NCI-H345 (cell line): ENCODE measurements around the gene PRKCSH.
"Not testable (repeated sequence)": the region's sequence is repeated elsewhere in the genome, so short reads cannot be mapped to it uniquely, and the experiment has no call there.

Source experiments
- DNase-seq: peaks from one replicate; lab custom pipeline; 2025; lab: John Stamatoyannopoulos, UW

Gene PRKCSH, protein sequence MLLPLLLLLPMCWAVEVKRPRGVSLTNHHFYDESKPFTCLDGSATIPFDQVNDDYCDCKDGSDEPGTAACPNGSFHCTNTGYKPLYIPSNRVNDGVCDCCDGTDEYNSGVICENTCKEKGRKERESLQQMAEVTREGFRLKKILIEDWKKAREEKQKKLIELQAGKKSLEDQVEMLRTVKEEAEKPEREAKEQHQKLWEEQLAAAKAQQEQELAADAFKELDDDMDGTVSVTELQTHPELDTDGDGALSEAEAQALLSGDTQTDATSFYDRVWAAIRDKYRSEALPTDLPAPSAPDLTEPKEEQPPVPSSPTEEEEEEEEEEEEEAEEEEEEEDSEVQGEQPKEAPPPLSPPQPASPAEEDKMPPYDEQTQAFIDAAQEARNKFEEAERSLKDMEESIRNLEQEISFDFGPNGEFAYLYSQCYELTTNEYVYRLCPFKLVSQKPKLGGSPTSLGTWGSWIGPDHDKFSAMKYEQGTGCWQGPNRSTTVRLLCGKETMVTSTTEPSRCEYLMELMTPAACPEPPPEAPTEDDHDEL

DNA sequence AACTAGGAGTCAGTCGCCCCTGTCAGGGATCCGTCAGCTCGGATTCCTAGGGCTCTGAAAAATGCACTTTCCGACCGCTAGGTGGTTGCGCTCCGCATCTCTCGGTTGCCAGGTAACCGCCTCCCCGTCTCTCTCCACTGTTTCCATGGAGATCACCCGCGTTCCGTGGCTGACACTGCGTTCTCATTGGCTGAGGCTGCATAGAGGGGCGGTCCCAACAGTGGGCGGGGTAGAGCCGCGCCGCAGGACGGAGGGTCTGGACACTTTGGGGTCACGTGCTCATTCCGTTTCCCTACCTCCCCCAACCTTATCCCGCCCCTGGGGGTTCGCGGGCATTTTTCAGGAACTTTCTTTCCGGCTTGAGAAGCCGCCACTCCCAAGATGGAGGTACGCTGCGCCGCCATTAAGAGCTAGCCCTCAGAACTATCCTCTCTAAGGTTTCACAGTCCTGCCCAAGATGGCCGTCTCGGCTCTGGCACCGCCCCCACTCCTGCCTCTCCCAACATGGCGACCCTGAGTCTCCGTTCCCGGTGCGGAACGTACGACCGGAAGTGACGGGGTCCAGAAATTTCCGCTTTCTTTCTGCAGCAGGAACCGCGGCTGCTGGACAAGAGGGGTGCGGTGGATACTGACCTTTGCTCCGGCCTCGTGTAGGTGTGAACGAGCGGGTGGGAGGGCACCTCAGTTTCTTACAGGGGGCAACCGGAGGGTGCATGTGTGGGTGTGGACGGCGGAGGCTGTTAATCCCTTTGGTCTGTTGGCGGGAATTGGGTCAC is at the start of gene PRKCSH, which contains the start of gene ODAD3:
PRKCSH (plus strand) TSS at position 579 of the 776 bp plus-strand sequence. CDS start 483 bp downstream, outside the sequence.
ODAD3 (minus strand) TSS at position 65 of the 776 bp plus-strand sequence. CDS start 105 bp downstream, outside the sequence.
- peak; percentile 98 for DNase-seq

DNA sequence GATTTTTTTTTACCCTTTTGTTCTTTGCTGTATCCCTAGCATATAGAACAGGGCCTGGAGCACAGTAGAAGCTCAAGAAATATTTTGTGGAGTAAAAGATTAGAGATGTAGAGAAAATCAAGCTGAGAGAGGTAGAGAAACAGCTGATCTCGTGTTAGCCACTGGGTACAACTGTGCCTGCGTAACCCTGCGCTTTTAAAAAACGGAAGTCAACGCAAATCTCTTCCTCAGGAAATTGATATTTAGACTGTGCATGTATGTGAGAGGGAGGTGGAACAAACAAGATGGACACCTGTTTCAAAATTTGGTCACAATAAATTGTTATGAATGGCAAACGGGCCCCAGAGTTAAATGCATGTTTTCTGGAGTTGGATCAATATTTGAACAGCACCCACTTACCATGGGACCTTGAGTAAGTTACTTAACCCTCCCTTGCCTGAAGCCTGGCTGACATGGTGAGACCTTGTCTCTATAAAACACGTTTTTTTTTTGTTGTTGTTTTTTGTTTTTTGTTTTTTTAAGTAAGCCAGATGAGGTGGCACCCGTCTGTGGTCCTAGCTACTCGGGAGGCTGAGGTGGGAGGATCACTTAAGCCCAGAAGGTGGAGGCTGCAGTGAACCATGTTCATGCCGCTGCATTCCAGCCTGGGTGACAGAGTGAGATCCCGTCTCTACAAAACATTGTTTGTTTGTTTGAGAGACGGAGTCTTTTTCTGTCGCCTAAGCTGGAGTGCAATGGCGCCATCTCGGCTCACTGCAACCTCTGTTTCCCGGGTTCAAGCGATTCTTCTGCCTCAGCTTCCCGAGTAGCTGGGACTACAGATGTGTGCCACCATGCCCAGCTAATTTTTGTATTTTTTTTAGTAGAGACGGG is 48.0 kb upstream of the PRKCSH start:
- DNase-seq, result no peak

DNA sequence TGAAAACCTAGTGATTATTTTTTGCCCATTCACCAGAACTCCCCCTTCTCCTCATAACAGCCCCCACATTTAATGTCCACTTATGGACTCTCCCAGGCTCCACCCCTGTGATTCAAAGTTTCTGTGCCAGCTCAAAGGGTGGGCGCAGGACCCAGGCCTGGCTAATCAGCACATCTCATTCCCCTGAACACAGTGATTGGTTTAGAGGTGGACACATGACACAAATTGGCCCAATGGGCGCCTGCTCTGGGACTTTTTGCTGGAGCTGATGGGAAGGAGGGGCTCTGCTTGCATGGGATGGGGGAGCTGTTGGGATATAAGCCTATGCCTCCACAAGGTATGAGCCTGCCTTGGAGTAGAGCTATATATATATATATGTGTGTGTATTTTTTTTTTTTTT is 45.1 kb upstream of the PRKCSH start:
- no peak for DNase-seq

DNA sequence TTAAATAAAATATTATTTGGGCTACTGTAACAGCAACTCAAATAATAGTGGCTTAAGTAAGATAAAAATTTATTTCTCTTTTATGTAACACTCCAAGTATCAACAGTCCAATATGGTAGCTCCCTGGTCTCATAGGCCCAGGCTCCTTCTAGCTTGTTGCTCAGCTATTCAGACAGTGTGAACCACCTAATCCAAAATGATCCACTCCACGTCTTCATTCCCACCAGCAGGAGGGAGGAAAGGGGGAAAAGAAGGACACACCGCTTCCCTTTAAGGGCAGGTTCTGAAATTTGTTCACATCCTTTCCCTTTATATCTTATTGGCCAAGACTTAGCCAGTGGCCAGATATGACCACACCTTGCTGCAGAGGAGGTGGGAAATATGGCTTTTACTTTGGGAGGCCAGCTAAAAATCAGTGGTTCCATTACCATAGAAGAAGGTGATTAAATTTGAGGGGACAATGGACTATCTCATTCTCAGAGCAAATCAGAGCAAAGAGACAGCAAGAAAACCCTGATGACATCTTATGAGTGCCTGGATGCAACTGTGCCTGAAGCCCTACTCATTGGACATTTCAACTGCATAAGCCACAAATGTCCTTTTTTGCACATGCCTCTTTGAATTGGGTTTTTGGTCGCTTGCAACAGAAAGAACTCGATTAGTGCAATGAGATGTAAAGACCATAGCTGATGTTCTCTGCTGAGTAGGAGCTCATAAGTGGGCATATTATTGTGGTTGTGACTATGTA is 44.3 kb upstream of the PRKCSH start:
- no peak for DNase-seq

DNA sequence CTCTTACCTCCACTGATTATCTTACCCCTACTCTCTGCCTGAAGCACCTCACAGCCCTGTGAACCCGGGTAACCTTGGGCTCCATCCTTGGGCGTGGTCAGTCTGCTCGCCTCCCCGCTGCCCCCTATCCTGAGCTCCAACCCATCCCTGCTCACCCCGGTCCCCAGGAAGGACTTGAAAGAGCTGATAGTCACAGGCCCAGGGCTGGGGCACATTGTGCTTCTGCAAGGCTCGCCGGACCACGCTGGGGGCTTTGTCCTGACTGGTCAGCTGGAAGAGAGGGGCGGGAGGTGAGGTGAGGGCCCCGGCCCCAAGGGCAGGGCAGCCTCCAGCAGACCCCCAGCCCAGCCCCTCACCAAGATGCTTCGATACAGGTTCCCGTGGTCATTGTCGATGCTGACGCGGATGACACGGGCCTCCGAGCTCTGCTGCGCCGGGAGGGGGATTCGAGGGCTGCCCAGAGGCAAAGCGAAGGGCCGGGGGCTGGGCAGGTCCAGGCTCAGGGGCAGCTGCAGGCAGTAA is 38.3 kb upstream of the PRKCSH start:
- DNase-seq, result no peak

DNA sequence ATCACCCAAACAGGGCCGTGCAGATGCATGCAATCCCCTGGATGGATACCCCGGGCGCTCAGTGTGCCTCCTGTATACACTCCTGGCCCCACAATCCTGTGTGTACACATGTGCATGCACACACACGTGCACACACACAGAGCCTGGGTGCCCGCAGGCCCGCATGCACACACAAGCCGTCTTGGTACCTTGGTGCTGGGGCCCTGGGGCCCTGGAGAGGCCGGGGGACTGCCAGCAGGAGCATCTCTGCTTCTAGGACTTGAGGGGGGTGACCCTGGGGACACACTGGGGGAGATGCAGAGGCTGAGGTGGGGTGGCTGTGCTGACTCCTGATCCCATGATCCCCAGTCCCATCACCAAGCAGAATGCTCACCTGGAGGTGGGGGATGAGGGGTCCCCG is 35.8 kb upstream of the PRKCSH start:
- DNase-seq, result no peak

DNA sequence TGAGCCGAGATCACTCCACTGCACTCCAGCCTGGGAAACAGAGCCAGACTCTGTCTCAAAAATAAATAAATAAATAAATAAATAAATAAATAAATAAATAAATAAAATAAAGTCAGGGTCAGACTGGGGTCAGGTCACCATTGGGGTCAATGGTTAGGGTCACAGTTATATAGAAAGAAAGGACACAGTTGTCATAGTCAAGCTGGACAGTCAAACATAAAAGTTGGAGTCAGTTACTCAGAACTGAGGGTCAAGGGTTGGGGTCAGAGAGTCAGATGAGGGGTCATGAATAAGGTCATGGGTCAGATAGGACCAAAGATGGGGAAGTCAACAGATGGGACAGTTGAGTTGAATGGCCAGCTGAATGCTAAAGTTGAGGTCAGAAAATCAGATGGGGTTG is 34.6 kb upstream of the PRKCSH start:
- no peak for DNase-seq

DNA sequence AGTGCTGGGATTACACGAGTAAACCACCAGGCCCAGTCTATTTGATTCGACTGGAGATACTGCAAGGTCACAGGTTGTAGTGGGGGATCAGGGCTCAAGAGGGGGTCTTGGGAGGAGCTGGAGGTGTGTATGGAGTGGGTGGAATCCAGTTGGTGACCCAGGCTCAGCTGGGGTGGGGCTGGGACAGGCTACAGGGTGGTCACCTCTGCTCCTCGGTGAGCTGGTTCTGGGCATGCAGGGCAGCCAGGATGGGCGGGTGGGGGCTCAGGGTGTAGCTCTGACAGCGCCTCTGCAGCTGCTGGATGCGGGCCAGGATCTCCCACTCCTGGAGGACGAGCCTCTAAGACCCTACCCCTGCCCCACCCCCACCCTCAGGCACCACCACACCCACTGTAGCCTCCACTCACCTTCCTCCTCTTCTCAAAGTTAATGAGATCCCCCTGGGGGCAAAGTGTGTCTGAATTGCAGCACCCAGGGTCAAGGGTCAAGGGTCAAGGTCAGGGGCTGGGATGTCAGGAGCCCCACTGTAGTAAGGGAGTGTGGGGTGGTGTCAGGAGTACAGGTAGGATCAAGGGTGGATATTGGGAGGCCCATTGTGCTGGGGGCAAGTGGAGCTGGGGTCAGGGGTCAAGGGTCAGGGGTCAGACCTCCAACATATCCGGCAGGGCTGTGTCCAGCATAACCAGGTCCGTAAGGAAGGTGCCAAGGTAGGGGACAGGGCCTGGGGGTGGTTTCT is 33.5 kb upstream of the PRKCSH start:
- no peak for DNase-seq

DNA sequence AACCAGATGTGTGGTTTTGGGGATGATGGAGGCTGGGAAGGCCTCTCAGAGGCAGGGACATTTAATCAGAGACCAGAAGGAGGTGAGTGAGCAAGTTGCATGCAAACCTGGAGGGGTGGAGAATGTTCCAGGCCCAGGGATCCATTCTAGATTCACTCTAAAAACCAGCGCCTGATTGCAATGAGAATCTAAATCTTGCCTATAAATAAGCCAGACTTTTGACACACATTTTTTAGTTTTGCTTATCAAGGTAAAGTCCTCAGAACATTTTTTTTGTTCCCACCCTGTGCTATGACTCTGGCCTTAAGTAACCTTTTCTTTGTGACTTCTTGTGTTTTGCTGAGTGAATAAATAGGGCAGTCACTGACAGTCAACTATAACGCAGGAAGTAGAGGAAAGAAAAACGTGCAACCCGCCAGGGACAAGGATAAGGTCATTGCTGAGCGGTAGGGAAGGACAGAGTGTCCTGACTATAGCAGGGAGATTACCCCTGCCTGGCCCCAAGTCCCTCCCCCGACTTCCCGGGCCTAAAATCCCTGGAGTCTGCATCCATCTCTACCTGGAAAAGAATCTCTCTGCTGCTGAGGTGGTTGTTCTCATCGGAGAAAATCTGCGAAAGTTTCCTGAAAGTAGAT is 30.7 kb upstream of the PRKCSH start:
- DNase-seq, result no peak

DNA sequence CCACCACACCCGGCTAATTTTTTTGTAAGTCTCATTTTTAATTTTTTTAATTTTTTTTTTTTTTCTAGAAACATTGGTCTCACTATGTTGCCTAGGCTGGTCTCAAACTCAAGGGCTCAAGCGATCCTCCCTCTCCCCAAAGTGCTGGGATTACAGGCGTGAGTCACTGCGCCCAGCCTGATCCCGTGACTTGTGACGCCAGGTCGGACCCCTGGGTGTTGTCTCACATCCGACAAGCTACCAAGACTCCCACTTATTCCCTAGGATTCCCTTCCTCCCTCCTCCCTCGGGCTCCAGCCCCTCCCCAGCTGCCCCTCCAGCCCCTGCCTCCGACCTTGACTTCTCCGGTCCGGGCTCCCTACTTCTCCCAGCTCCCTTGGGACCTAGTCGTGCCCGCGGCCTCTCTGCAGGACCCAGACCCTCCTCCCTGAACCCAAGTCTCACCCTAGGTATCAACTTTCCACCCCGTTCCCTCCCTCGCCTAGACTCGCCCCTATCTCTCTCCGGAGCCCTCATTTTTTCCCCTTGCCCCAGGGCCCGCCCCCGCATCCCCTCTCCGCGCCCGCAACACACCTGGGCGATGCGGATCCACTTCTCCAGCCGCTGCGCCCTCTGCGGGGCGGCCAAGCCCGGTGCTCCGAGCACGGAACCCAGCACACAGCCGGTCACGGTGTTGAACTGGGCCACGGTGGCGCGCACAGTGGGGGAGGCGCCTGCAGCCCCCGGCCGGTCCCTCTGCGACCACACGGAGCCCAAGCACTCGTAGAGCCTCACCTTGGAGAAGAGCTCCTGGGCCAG is 29.4 kb upstream of the PRKCSH start:
- no peak for DNase-seq

DNA sequence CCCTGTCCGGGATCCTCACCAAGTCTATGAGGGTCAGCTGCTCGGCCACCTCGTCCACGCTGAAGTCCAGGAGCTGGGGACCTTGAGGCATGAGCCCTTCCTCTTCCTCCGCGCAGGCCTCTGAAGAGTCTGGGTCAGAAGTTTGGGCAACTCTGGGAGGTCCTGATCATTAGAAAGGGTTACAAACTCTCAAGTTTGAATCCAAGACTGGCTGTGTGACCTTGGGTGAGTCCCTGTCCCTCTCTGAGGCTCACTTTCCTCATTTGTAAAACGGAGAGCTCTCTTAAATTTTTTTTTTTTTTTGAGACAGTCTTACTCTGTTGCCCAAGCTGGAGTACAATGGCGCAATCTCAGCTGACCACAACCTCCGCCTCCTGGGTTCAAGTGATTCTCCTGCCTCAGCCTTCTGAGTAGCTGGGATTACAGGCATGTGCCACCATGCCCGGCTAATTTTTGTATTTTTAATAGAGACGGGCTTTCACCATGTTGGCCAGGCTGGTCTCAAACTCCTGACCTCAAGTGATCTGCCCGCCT is 28.7 kb upstream of the PRKCSH start:
- DNase-seq, result not testable (repeated sequence)

DNA sequence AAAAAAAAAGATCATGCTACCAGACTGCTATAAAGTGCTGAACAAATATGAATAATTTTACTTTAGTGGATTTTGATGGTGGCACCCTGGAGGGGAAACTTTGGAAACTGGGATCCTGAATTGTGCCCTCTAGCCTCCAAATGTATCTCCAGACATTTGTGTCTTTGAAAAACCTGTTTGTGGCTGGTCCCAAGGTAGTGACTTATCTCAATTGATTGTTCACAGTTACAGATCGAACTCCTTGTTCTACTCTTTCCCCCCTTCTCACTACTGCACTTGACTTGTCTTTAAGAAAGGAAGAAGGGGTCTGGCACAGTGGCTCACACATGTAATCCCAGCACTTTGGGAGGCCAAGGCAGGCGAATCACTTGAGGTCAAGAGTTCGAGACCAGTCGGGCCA is 26.8 kb upstream of the PRKCSH start:
- DNase-seq, result no peak

DNA sequence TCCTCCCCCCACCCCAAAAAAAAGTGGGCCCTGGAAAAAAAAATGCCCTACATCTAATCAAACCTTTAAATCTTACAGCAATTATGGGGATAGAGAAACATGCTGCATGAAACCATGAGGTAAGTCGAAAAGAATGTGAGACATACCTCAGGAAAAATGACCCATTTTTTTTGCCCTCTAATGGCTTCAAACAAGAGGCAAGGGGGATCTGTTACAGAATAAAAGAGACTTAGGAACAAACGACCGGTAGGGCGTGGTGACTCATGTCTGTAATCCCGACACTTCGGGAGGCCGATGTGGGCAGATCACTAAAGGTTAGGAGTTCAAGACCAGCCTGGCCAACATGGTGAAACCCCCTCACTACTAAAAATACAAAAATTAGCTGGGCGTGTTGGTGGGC is 24.8 kb upstream of the PRKCSH start:
- no peak for DNase-seq

DNA sequence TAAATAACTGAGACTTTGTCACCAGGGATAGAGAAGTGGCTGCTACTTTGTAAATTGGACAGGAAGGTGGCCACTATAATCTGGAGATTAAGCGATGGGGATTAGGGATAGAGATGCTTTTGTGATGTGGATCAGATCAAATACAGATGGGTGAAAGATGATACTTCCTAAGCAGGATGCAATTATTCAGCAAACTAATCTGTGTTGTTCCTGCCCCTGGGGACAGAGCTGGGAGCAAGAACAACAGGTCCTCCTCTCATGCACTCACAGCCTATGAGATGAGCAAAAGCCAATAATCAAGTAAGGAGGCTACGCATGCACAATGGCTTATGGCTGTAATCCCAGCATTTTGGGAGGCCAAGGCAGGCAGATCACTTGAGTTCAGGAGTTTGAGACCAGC is 20.9 kb upstream of the PRKCSH start:
- DNase-seq, result no peak

DNA sequence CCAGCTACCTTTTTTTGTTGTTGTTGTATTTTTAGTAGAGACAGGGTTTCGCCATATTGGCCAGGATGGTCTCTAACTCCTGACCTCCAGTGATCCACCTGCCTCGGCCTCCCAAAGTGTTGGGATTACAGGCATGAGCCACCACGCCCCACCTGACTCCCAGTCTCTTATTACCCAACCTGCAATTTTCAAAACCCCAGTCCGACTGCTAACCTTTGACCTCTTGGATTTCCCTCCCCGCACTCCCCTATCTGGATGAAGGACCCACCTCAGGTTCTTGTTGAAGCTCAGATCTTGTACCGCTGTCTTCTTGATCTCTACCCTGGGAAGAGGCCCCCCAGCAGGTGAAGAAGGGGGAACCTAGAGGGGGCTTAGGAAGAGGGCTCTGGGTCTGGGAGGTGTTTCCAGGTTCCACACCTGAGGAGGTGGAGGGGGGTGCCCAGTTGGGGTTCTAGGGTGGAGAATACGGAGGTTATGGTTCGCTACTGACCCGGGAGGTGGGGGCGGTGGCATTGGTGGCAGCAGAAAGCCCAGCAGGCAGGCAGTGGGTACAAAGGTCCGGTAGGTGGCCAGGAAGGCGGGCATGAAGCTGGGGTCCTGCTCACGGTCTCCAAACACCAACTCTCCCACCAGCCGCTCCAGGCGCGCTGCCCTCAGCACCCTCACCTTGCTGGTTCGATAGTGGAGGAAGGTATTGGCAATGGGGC is 18.9 kb upstream of the PRKCSH start:
- DNase-seq, result no peak

DNA sequence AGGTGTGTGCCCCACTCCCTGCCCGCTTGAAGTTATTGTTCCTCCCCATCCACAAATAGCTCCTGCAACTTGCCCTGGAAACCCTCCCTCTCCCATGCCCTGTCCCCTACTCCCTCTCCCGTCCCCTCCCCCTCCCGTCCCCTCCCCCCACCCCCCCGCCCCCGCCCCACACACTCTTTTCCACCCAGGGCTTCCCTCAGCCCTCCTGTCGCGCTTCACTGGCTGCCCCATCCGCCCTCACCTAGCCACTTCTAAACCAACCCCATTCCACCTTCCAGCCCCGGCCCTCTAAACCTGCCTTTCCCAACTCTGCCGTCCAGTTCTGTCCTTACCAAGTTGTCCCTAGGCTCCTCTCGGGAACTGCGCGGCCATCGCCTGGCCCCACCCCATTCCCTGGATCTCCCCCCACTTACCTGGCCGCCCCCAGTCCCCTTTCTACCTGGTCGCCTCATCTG is 17.3 kb upstream of the PRKCSH start:
- DNase-seq, result no peak

DNA sequence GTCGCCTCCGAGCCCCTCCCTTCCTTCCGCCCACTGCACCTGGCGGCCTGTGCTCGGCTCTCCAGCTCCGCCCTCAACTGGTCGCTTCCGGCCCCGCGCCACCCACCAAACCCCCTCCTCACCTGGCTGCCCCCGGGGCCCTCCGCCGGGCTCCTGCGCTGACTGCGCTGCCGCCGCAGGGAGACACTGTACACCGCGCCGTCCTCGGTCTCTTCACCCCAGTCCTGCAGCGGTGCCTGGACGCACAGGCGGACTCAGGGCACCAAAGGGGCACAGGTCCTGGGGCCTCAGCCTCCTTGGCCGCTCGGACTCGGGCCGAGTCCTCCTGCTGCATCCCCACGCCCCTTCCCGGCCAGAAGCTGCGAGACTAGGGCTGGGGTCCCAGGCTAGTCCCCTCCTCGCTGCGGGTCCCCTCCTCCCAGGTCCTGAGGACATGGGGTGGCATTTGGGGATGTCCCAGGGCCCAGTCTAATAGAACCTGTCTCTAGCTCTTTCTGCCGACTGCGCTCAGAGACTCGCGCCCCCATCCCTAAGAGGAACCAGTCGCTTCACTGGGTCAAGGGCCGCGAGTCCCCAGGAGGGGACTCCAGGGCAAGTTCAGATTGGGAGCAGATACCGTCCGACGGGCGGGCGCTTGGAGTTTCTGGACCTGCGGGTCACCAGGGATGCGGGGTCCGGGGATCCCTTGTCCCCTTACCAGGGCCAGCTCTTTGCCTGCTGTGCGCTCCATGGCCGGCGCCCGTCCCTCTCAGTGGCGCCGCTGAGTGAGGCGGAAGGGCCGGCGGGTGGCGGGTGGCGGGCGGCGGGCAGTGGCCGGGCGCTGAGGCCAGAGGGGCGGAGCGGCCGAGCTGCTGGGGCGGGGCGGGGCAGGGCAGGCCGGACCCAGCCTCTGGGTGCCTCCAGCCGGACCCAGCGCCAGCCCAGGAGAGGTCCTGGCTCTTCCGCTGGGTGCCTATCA is 16.6 kb upstream of the PRKCSH start, which contains the start of gene RGL3:
RGL3 (minus strand) TSS at position 766 of the 958 bp plus-strand sequence; CDS start at position 730, 36 bp downstream.
- peak; percentile 41 for DNase-seq
